8988T (cell line): ENCODE results near the gene IRS1.

ENCODE experiments used
- DNase-seq: peaks from one replicate; pipeline ENCODE4 v3.0.0; 2011

Gene IRS1

GRCh38 chr2:226720948-226721347 is 78.7 kb downstream of the IRS1 start:
- no peak for DNase-seq

GRCh38 chr2:226717719-226718118 is 81.9 kb downstream of the IRS1 start:
- no peak for DNase-seq

GRCh38 chr2:226716126-226716525 is 83.5 kb downstream of the IRS1 start:
- DNase-seq: no peak

GRCh38 chr2:226715347-226715990 is 84.2 kb downstream of the IRS1 start:
- no peak for DNase-seq

- DNase-seq: no peak
These were observed 86.7 kb downstream of the IRS1 start for GRCh38 chr2:226712941-226713340.

- no peak for DNase-seq
These were observed 87.9 kb downstream of the IRS1 start for GRCh38 chr2:226711606-226712296.

GRCh38 chr2:226707499-226707898 is 92.1 kb downstream of the IRS1 start:
- no peak for DNase-seq

- no peak for DNase-seq
These were observed 93.7 kb downstream of the IRS1 start for GRCh38 chr2:226705965-226706364.

GRCh38 chr2:226705133-226705886 is 94.3 kb downstream of the IRS1 start:
- DNase-seq: no peak

- DNase-seq: no peak
These were observed 96.1 kb downstream of the IRS1 start for GRCh38 chr2:226703514-226703913.

GRCh38 chr2:226702376-226702775 is 97.2 kb downstream of the IRS1 start:
- DNase-seq: no peak

GRCh38 chr2:226701052-226701451 is 98.6 kb downstream of the IRS1 start:
- DNase-seq: no peak

- no peak for DNase-seq
These were observed 100.3 kb downstream of the IRS1 start for GRCh38 chr2:226699321-226699720.

GRCh38 chr2:226698671-226699070 is 100.9 kb downstream of the IRS1 start:
- DNase-seq: no peak

GRCh38 chr2:226694586-226695284 is 104.9 kb downstream of the IRS1 start:
- no peak for DNase-seq

GRCh38 chr2:226694149-226694548 is 105.5 kb downstream of the IRS1 start:
- DNase-seq: no peak

GRCh38 chr2:226693521-226693920 is 106.1 kb downstream of the IRS1 start:
- DNase-seq: no peak

GRCh38 chr2:226692521-226693126 is 107.0 kb downstream of the IRS1 start:
- DNase-seq: no peak

- no peak for DNase-seq
These were observed 108.4 kb downstream of the IRS1 start for GRCh38 chr2:226691255-226691654.

- no peak for DNase-seq
These were observed 109.1 kb downstream of the IRS1 start for GRCh38 chr2:226690461-226691024.

GRCh38 chr2:226687641-226688253 is 111.9 kb downstream of the IRS1 start:
- DNase-seq: no peak

GRCh38 chr2:226684563-226684959 is 115.1 kb downstream of the IRS1 start:
- DNase-seq: no peak
